GF-D8 (cell line): ENCODE results near the gene BPTF.
"Not testable (repeated sequence)": the region's sequence is repeated elsewhere in the genome, so short reads cannot be mapped to it uniquely, and the experiment has no call there.

ENCODE experiments used
- DNase-seq: peaks from one replicate; lab custom pipeline; 2025; lab: John Stamatoyannopoulos, UW

BPTF gene

DNA sequence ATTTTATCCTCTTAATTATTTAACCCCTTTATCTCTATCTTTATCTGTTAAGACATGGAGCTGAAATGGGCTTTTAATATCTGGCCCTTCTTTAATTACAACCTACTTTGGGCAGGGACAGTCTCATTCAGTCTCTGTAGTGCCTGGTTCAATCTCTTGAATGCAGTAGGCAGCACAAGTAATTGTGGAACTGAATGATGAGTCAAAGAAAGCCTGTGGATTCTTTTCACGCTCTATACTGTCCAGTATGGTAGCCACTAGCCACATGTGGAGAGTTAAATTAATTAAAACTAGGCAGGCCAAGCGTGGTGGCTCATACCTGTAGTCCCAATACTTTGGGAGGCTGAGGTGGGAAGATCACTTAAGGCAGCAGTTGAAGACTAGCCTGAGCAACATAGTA is 9.3 kb downstream of the BPTF start:
- DNase-seq = no peak

DNA sequence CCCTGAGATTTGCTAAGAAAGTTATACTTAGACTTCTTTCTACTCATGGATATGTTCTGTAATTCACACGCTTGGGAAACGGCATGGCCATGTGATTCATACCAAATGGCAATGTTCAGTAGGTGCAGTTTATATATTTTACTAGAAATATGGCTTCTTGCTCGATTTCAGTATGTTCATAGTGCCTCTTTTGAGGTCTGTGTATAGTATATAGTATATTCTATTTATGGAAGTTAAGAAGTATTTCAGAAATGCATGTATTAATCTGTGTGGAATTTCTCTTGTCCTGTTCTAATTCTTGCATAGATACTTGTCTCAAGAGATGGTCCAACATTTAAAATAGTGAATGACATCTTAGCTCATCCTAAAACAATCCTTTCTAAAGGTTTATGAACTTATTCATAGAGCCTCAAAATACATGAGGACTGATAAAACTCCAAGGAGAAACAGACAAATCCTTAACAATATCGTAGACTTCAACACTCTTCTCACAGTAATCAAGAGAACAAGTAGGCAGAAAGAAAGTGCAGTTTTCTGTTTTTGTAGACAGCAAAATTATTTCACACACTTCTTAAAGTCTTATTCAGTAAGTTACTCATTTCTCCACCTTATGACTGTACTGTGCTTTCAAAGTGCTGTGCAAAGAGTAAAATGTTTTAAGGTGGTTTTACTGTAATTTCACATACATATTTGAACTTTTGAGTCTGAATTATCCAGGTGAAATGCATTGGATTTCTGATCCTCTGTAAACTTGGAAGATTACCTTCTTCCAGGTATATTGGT is 11.1 kb downstream of the BPTF start:
- no peak for DNase-seq

DNA sequence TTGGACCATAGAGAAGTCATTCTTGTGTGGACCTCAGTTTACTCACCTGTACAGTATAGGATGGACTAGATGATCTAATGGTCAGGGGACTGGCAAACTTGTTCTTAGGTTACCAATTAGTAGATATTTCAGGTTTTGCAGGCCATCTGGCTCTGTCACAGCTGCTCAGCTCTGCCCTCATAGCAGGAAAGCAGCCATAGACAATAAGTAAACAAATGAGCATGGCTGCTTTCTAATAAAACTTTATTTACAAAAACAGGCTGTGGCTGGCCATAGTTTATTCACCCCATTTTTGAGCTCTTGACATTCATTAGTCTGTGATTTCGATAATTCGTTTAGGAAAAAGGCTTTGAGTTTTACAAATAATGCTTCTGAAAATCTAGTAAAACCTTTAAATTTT is 12.7 kb downstream of the BPTF start:
- DNase-seq = no peak

GRCh38 chr17:67838538-67838937 is 13.2 kb downstream of the BPTF start:
- no peak for DNase-seq

- DNase-seq = no peak
Measured at GRCh38 chr17:67841992-67842391, 16.7 kb downstream of the BPTF start.

- no peak for DNase-seq
Measured at GRCh38 chr17:67842648-67843047, 17.3 kb downstream of the BPTF start.

DNA sequence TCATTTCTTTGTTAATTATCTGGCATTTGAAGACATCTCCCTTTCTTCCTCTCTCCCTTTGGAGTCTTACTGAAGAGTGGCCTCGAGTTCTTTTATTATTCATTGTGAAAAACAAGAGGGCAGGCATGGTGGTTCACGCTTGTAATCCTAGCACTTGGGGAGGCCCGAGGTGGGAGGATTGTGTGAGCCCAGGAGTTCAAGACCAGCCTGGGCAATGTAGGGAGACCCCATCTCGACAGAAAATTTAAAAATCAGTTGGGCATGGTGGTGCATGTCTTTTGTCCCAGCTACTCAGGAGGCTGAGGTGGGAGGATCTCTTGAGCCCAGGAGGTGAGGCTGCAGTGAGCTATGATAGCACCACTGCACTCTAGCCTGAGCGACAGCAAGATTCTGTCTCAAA is 20.1 kb downstream of the BPTF start:
- no peak for DNase-seq

DNA sequence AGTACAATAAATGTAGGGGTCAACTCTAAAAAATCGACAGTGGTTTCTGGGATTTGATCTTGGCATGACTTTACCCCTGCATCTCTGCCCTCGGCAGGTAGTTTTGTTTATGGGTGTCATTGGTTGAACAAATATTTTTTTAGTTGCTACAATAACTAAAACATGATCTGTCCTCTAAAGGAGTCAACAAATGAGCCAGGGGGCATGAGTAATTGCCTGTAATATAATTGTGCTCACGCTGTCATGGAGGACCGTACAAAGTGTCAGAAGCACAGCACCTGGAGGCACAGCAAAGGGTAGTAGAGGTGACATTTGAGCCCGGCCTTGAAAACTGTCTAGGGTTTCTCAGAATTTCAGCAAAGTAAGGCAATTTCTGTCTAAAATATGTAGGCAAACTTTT is 22.9 kb downstream of the BPTF start:
- DNase-seq = not testable (repeated sequence)

- peak; percentile 11 for DNase-seq
Measured at GRCh38 chr17:67848846-67849245, 23.5 kb downstream of the BPTF start.

GRCh38 chr17:67850991-67851631 is 25.8 kb downstream of the BPTF start:
- no peak for DNase-seq

DNA sequence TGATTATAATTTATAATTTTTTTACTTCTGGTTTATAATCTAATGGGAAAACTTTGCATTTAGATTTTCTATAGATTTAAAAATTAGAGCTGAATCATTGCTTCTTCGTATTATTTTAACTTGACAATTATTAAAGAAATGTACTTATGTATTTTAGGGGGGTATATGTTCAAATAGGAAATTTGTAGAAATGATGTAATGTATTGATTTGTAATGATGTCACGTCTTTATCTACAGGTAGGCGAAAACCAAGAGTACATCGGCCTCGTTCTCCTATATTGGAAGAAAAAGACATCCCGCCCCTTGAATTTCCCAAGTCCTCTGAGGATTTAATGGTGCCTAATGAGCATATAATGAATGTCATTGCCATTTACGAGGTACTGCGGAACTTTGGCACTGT is 28.4 kb downstream of the BPTF start:
- DNase-seq = no peak

GRCh38 chr17:67854378-67854777 is 29.1 kb downstream of the BPTF start:
- DNase-seq = no peak

DNA sequence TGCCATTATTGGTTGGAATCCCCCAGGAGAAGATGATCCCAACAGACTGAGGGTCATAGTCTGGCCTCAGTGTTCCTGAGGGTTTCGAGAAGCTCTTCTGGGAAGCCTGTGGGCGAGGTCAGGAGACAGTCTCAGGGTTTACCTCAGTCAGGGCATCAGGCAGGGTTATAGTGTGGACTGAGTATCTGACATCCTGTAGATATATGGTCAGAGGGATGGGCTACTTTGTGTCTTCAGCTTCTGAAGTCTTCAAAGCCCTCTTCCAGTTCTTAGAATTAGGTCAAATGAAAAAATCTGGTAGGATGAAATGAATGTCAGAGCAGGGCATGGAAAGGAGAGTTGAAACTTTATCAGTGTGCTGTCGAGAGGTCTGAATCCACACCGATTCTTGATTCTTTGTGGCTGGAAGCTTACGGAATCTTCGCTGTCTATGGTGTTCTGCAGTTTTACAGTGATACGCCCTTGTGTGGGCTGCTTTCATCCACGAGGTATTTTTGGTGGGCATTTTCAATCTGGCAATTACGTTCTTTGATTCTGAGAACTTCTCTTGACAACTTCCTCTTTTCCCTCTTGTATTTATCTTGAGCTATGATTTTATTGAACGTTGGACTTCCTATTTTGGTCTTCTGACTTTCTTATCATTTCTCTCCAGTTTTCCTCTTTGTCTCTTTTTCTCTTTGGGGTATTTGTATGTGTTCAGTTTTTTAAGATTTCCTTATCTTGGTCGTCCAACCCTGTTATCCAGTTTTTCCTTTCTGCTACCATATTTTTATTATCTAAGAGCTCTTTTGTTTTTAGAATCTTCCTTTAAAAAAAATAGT is 30.4 kb downstream of the BPTF start:
- DNase-seq = peak; percentile 92

- not testable (repeated sequence) for DNase-seq
Measured at GRCh38 chr17:67856402-67856801, 31.1 kb downstream of the BPTF start.

- no peak for DNase-seq
Measured at GRCh38 chr17:67862614-67863217, 37.4 kb downstream of the BPTF start.

DNA sequence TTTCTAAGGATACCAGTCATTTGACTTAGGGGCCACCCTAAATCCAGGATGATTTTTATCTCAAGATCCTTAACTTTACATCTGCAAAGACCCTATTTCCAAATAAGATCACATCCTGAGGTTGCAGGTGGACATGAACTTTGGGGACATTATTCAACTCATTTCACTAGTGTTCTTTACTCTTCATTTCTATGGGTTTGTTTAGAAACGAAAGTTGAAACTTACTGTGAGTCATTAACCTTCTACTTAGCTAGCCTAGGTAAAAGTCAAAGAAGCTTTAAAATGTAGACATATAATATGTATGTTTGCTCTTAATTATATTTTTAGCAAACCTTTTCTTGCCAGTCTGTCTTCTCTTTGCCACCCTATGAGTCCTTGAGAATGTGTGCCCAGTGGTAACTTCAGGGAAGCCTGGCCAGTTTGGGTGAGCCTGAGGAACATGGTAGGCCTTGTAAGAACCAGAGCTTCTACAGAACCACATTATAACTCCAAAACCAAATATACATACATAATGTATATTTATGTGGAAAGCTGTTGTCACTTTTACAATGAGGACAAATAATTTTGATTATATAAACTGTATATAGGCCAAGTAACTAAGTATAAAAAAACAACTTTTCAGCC is 38.4 kb downstream of the BPTF start:
- DNase-seq = no peak

DNA sequence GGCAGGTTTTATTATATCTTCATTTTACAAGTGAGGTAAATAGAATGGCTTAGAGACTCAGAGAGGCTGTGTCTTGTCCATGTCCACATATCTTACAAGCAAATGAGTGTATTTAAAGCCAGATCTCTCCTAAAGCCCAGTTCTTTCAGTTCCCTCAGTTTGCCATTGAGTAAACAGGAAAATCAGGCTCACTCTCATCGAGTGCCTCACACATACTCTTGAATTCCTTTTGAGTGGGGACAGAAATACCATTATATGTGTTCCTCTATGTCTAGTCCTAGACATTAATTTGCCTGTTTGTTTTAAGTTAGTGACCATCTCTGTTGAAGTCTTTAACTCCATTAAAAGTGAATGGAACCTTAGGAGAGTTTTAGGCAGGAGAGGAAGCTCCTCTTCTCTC is 40.1 kb downstream of the BPTF start:
- no peak for DNase-seq

GRCh38 chr17:67867591-67867990 is 42.3 kb downstream of the BPTF start:
- DNase-seq = no peak

DNA sequence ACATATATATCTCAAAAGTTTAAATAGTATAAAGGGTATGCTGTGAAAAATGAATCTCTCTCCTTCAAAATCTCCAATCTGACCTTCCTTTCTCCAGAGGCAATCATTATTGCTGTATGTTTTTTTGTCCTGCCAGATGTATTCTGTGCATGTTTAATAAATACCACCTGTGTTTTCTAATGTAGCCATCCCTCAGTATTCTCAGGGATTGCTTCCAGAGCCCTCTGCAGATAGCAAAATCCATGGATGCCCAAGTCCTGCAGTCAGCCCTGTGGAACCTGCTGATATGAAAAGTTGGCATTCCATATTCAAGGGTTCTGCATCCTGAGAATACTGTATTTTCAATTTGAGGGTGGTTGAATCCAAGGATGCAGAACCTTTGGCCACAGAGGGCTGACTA is 42.9 kb downstream of the BPTF start:
- no peak for DNase-seq

- no peak for DNase-seq
Measured at GRCh38 chr17:67879662-67880061, 54.4 kb downstream of the BPTF start.

DNA sequence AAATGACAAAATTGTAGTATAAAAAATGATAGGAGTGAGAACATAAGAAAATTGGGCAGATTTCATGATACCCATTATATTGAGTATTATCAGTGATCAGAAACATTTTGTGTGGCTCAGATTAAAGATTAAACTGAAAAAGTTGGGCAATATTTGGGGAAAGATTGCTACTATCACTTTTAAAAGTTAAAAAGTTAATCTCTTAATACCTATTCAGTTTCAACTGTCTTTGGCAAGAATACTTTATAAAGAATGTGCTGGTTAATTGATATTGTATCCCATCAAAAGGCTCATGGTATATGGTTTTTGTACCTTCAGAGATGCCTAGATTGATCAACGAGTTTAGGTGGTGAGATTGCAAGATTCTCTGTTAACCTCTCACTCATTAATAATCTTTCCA is 55.8 kb downstream of the BPTF start:
- DNase-seq = no peak

DNA sequence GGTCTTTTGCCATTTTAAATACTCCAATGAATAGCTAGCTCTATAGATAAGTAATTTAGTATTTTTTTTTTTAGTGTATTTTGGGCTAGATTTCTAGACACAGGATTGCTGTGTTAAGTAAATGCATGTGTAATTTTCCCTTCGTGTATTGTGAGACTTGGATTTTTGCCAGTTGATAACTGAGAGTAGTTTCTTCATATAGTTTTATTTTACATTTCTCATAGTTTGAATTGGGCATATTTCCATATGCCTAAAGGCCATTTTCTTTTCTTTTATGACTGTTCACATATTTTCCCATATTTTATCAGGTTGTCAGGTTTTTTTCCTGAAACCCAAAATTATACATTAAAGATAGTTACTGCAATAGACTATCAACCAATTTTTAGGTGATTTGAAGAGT is 59.4 kb downstream of the BPTF start:
- DNase-seq = no peak
